Measurements from ENCODE around the gene ZNF668. TPM values are rescaled to one million over a fixed set of nuclear protein-coding genes. Genes with fewer than 3 reads are reported as not detected.

Gene ZNF668
- total RNA-seq, 2 experiments from 2014 or later = 18.0 to 20.5 TPM

GRCh38 chr16:31072540-31073141 is 1.4 kb downstream of the ZNF668 start:
- CTCF ChIA-PET = interaction anchor here (0.8 to 2.4 kb wide), 6 partner anchors 9 to 87 kb away, joined by 3 to 27 read pairs (median 11); partner anchors contain the start of genes HSD3B7 and STX4
- peaks cover 8% of the 10 kb centered on the region for H3K36me3 Mint-ChIP-seq
- ATAC-seq (peak; percentile 5), DNase-seq (peak; percentile 75)
- peak overlapping the region; percentile 95 for H3K27ac Mint-ChIP-seq
- peak overlapping the region; percentile 96 for H3K4me3 Mint-ChIP-seq
- no peaks in the 10 kb centered on the region for H3K27me3 Mint-ChIP-seq
- no peaks in the 10 kb centered on the region for H3K9me3 Mint-ChIP-seq (ENCODE audit: low read depth)
- peaks cover 40% of the 10 kb centered on the region for H3K4me1 Mint-ChIP-seq

DNA sequence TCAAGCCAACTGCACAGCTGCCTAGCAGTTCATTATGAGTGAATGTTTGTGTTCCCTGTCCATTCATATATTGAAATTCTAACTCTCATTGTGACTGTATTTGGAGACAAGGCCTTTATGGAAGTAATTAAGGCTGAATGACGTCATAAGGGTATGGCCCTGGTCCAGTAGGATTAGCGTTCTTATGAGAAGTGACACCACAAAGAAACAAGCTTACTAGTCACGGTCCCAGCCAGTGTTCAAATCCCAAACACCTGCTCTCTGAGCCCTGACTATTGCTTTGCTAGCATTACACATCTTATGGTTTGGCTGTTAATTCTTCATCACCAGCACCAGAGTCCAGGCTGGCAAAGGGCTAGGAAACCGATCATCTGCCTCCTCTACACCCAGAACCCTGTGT is 2.2 kb downstream of the ZNF668 start:
- no peak for DNase-seq
- no peak for ATAC-seq
- CTCF ChIA-PET = no interaction called here
- H3K9me3 Mint-ChIP-seq (ENCODE audit: low read depth) = no peaks in the 10 kb centered on the region
- H3K27me3 Mint-ChIP-seq = no peaks in the 10 kb centered on the region
- H3K36me3 Mint-ChIP-seq = peaks cover 8% of the 10 kb centered on the region
- peak overlapping the region; percentile 95 for H3K27ac Mint-ChIP-seq
- H3K4me3 Mint-ChIP-seq = peak overlapping the region; percentile 96
- peaks cover 43% of the 10 kb centered on the region for H3K4me1 Mint-ChIP-seq

DNA sequence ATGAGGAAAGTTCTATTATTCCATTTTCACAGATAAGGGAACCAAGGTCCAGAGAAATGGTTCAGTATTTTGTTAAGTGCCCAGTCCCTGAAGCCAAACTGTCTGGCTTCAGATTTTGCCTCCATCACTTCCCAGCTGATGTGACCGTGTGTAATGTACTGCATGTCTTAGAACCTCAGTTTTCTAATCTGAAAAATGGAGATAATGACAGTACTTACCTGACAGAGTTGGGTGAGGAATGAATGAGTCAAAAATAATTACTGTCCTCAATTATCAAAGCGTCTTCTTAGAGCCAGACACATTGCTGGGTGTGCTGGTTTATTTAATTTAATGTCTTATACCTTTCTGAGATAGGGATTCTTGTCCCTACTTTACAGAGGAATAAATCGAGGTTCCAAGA is 6.7 kb downstream of the ZNF668 start:
- peaks cover 19% of the 10 kb centered on the region for H3K36me3 Mint-ChIP-seq
- no peak for DNase-seq
- ATAC-seq = no peak
- CTCF ChIA-PET = interaction anchor here (0.5 to 1.0 kb wide), 5 partner anchors 24 to 131 kb away, joined by 3 to 4 read pairs (median 3); partner anchors contain the start of gene HSD3B7
- H3K4me3 Mint-ChIP-seq = no peak overlapping the region
- peak overlapping the region; percentile 22 for H3K27ac Mint-ChIP-seq
- H3K4me1 Mint-ChIP-seq = peaks cover 69% of the 10 kb centered on the region
- no peaks in the 10 kb centered on the region for H3K27me3 Mint-ChIP-seq
- no peaks in the 10 kb centered on the region for H3K9me3 Mint-ChIP-seq (ENCODE audit: low read depth)

- Mint-ChIP-seq H3K9me3 (ENCODE audit: low read depth) (no peaks in the 10 kb centered on the region), H3K27me3 (no peaks in the 10 kb centered on the region), H3K27ac (peak overlapping the region; percentile 90), H3K4me1 (peaks cover 63% of the 10 kb centered on the region), H3K36me3 (peaks cover 33% of the 10 kb centered on the region), H3K4me3 (peak overlapping the region; percentile 53)
- ATAC-seq = peak; percentile 48
- CTCF ChIA-PET = interaction anchor here (1.3 to 2.5 kb wide), 6 partner anchors 9 to 123 kb away, joined by 3 to 27 read pairs (median 5); partner anchors contain the start of genes HSD3B7, ZNF646 and ZNF668
- no peak for DNase-seq
Observed at GRCh38 chr16:31064882-31065461, 9.1 kb downstream of the ZNF668 start.

DNA sequence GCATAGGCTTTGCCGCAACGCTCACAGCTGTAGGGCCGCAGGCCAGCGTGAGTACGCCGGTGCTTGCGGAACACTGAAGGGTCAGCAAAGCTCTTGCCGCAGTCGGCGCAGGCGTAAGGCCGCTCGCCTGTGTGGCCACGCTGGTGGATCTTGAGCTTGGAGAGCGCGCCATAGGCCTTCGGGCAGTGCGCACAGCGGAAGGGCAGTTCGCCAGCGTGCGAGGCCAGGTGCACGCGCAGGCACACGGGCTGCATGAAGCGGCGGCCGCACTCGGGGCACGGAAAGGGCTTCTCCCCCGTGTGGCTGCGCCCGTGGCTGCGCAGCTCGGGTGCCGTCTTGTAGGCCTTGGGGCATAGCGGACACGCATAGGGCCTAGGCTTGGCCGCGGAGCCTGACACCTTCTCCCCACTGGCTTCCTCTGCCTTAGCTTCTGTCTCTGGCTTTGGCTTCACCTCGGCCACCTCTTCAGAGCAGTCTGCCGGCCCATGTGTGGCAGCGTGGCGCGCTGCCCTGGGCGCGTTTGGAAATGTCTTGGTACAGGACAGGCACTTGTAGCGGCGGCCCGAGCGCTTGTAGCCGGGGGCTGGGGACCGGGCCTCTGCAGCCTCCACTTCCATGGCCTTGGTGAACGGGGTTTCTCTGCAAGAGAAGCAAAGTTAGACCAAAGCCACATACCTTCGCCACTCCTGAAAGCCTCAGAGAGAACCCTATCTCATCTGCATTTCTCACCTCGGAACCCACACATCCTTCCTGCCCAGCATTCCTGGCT is 10.0 kb downstream of the ZNF668 start:
- H3K27ac Mint-ChIP-seq = peak overlapping the region; percentile 90
- CTCF ChIA-PET = interaction anchor here (0.7 to 2.5 kb wide), 7 partner anchors 10 to 122 kb away, joined by 3 to 27 read pairs (median 4); partner anchors contain the start of genes HSD3B7, STX4, ZNF646 and ZNF668
- H3K4me1 Mint-ChIP-seq = peaks cover 59% of the 10 kb centered on the region
- H3K4me3 Mint-ChIP-seq = peak overlapping the region; percentile 53
- no peaks in the 10 kb centered on the region for H3K27me3 Mint-ChIP-seq
- ATAC-seq (peak; percentile 76), DNase-seq (peak; percentile 79)
- H3K36me3 Mint-ChIP-seq = peaks cover 35% of the 10 kb centered on the region
- H3K9me3 Mint-ChIP-seq (ENCODE audit: low read depth) = no peaks in the 10 kb centered on the region

DNA sequence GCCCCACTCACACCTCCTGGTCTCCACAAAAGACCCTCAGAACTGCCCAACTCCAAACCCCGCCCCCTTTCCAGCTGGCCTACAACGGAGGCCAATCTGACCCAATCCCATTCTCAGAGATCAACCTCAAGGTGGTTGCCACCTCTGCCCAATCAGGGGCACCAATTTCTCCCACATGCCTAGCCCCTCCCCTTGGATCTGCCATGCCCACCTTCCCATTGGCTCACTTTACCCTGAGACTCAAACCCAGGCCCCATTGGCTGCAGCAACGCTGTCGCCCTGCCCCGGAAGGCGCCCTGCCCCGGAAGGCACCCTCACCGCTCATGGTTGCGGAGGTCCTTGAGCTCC is 10.6 kb downstream of the ZNF668 start:
- CTCF ChIA-PET = interaction anchor here (0.7 to 2.5 kb wide), 6 partner anchors 10 to 79 kb away, joined by 3 to 27 read pairs (median 4); partner anchors contain the start of genes HSD3B7, STX4, ZNF646 and ZNF668
- DNase-seq (no peak), ATAC-seq (no peak)
- Mint-ChIP-seq H3K27ac (peak overlapping the region; percentile 90), H3K27me3 (no peaks in the 10 kb centered on the region), H3K4me3 (peak overlapping the region; percentile 53), H3K9me3 (ENCODE audit: low read depth) (no peaks in the 10 kb centered on the region), H3K4me1 (peaks cover 55% of the 10 kb centered on the region), H3K36me3 (peaks cover 36% of the 10 kb centered on the region)

DNA sequence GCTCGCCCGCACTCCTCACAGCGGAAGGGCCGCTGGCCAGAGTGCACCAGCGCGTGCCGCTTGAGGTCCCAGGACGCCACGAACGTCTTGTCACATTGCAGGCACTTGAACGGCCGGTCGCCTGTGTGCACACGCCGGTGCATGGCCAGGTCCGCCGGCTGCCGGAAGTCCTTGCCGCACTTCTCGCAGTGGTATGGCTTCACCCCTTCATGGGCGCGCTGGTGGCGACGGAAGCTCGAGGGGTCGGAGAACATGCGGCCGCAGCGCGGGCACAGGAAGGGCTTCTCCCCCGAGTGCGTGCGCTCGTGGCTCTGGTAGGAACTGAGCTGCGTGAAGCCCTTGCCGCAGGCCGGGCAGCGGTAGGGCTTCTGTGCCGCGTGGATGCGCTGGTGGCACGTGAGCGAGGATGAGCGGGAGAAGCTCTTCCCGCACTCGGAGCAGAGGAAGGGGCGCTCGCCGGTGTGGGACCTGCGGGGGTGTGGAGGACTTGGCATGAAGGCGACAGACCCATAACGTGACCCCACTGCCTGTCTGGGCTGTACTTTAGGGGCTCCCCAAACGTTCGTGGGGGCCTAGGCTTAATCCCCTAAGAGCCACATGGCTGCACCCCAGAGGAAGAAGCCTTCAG is 12.1 kb downstream of the ZNF668 start:
- DNase-seq (no peak), ATAC-seq (no peak)
- Mint-ChIP-seq H3K9me3 (ENCODE audit: low read depth) (no peaks in the 10 kb centered on the region), H3K4me1 (peaks cover 47% of the 10 kb centered on the region), H3K4me3 (no peak overlapping the region), H3K27me3 (no peaks in the 10 kb centered on the region), H3K36me3 (peaks cover 35% of the 10 kb centered on the region), H3K27ac (no peak overlapping the region)
- CTCF ChIA-PET = interaction anchor here (1.4 kb wide), 1 partner anchor 34 kb away, joined by 4 read pairs; no protein-coding TSS in a partner anchor

DNA sequence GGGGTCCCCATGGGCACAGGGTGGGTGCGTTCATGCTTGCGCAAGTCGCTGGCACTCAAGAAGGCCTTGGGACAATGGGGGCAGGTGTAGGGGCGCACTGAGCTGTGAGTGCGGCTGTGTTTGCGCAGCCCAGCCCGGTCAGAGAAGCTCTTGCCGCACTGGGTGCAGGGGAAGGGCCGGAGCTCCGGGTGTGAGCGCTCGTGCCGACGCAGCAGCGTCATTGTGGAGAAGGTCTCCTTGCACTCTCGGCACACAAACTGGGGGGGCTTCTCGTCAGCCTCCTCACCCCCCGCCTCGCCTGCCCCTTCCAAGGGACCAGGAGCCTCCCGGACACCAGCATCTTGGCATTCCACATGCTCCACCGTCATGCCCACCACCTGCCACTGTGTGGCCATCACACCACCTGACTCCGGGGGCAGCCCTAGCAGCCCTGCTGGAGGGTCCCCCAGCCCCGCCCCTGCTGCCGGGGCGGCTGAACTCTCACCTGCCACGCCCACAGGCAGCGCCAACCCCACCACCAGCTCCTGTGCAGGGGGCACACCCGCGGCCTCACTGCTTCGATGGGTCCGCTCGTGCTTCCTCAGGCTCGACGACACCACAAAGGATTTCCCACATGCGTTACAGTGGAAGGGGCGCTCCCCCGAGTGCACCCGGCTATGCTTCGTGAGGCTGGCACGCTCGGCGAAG is 12.8 kb downstream of the ZNF668 start:
- H3K4me1 Mint-ChIP-seq = peaks cover 42% of the 10 kb centered on the region

GRCh38 chr16:31055613-31056012 is 18.4 kb downstream of the ZNF668 start:
- ATAC-seq (no peak), DNase-seq (no peak)
- H3K4me3 Mint-ChIP-seq = no peak overlapping the region
- no peaks in the 10 kb centered on the region for H3K27me3 Mint-ChIP-seq
- CTCF ChIA-PET = interaction anchor here (1.0 to 1.1 kb wide), 2 partner anchors 10 to 13 kb away, joined by 3 read pairs; no protein-coding TSS in a partner anchor
- H3K36me3 Mint-ChIP-seq = peaks cover 14% of the 10 kb centered on the region
- H3K4me1 Mint-ChIP-seq = peaks cover 20% of the 10 kb centered on the region
- H3K9me3 Mint-ChIP-seq (ENCODE audit: low read depth) = no peaks in the 10 kb centered on the region
- H3K27ac Mint-ChIP-seq = no peak overlapping the region

More for the DNA sequence above, 12.8 kb downstream of the ZNF668 start:
- H3K4me3 Mint-ChIP-seq = no peak overlapping the region
- H3K27me3 Mint-ChIP-seq = no peaks in the 10 kb centered on the region
- no peak overlapping the region for H3K27ac Mint-ChIP-seq
- peaks cover 37% of the 10 kb centered on the region for H3K36me3 Mint-ChIP-seq
- H3K9me3 Mint-ChIP-seq (ENCODE audit: low read depth) = no peaks in the 10 kb centered on the region
- CTCF ChIA-PET = no interaction called here
- DNase-seq (no peak), ATAC-seq (no peak)

DNA sequence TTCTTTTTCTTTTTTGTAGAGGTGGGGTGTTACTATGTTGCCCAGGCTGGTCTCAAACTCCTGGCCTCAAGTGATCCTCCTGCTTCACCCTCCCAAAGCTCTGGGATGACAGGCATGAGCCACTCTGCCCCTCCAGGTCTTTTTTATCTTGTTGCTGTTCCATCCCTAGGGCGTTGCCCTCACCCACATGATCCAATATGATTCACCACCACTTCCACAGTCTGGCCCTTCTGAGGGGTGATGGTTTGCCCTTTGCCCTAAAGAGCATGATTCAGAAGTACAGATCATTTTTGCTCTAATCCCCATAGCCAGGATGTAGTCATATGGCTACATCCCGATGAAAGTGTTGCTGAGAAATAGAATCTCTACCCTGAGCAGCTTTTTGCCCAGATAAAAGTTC is 21.9 kb downstream of the ZNF668 start:
- H3K4me1 Mint-ChIP-seq = peaks cover 19% of the 10 kb centered on the region
- DNase-seq (no peak), ATAC-seq (peak; percentile 65)
- CTCF ChIA-PET = no interaction called here
- no peak overlapping the region for H3K27ac Mint-ChIP-seq
- H3K9me3 Mint-ChIP-seq (ENCODE audit: low read depth) = no peaks in the 10 kb centered on the region
- no peak overlapping the region for H3K4me3 Mint-ChIP-seq
- peaks cover 4% of the 10 kb centered on the region for H3K36me3 Mint-ChIP-seq
- no peaks in the 10 kb centered on the region for H3K27me3 Mint-ChIP-seq

GRCh38 chr16:31050280-31051030 is 23.6 kb downstream of the ZNF668 start:
- CTCF ChIA-PET = interaction anchor here (1.0 kb wide), 1 partner anchor 148 kb away, joined by 3 read pairs; no protein-coding TSS in a partner anchor
- ATAC-seq = no peak
- Mint-ChIP-seq H3K4me1 (peaks cover 19% of the 10 kb centered on the region), H3K27me3 (no peaks in the 10 kb centered on the region), H3K4me3 (no peak overlapping the region), H3K36me3 (peaks cover 2% of the 10 kb centered on the region), H3K9me3 (ENCODE audit: low read depth) (no peaks in the 10 kb centered on the region), H3K27ac (no peak overlapping the region)
- DNase-seq = no peak

DNA sequence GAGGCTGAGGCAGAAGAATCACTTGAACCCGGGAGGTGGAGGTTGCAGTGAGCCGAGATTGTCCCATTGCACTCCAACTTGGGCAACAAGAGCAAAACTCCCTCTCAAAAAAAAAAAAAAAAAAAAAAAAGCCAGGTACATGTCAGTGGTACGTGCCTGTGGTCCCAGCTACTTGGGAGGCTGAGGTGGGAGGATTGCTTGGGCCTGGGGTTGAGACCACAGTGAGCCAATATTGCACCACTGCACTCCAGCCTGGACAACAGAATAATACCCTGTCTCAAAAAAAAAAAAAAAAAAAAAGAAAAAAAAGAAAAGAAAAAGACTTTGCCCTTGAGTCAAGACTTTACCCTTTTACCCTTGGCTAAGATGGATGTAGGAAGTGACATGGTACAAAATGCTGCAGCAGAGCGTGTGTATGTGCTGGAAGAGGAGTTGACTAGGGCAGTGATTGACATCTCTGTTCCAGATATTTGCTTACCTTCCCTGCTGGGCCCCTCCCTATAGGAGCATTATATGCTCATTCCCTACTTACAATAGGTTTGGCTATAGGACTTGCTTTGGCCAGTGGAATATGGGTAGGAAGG is 30.1 kb downstream of the ZNF668 start:
- no peak for ATAC-seq
- peaks cover 9% of the 10 kb centered on the region for H3K36me3 Mint-ChIP-seq
- no peak overlapping the region for H3K27ac Mint-ChIP-seq
- no peak overlapping the region for H3K4me3 Mint-ChIP-seq
- no peaks in the 10 kb centered on the region for H3K4me1 Mint-ChIP-seq
- DNase-seq = no peak
- H3K27me3 Mint-ChIP-seq = no peaks in the 10 kb centered on the region
- no peaks in the 10 kb centered on the region for H3K9me3 Mint-ChIP-seq (ENCODE audit: low read depth)
- CTCF ChIA-PET = interaction anchor here (1.6 kb wide), 1 partner anchor 23 kb away, joined by 4 read pairs; no protein-coding TSS in a partner anchor
